Measurements from ENCODE around the gene MFNG. TPM values are rescaled to one million over a fixed set of nuclear protein-coding genes. Genes with fewer than 3 reads are reported as not detected.

The MFNG gene
- total RNA-seq, 1 donor from 2014 or later: 0.83 TPM

- H3K27ac Mint-ChIP-seq: peak overlapping the region; percentile 34
- TF ChIP-seq CTCF (IDR thresholded peaks at IDR 0.05; ENCODE audit: unreplicated experiment): no peak
Observed at GRCh38 chr22:37449331-37450001, 36.7 kb downstream of the MFNG start.

GRCh38 chr22:37448516-37449127 is 37.6 kb downstream of the MFNG start:
- Mint-ChIP-seq H3K4me3 (no peak overlapping the region), H3K27me3 (ENCODE audit: low read depth) (peaks cover 23% of the 10 kb centered on the region), H3K4me1 (peaks cover 22% of the 10 kb centered on the region), H3K27ac (no peak overlapping the region), H3K36me3 (no peaks in the 10 kb centered on the region), H3K9me3 (peaks cover 5% of the 10 kb centered on the region)
- no peak for DNase-seq (ENCODE audit: low spot score in 2 of 2, unreplicated experiment in 2 of 2)
- TF ChIP-seq CTCF (IDR thresholded peaks at IDR 0.05; ENCODE audit: unreplicated experiment): no peak

More at GRCh38 chr22:37449331-37450001, 36.7 kb downstream of the MFNG start:
- Mint-ChIP-seq H3K4me3 (no peak overlapping the region), H3K27me3 (ENCODE audit: low read depth) (peaks cover 25% of the 10 kb centered on the region), H3K36me3 (no peaks in the 10 kb centered on the region), H3K4me1 (peaks cover 22% of the 10 kb centered on the region), H3K9me3 (peaks cover 5% of the 10 kb centered on the region)
- no peak for DNase-seq (ENCODE audit: low spot score in 2 of 2, unreplicated experiment in 2 of 2)

GRCh38 chr22:37445501-37445900 is 40.7 kb downstream of the MFNG start:
- Mint-ChIP-seq H3K4me3 (no peak overlapping the region), H3K27me3 (ENCODE audit: low read depth) (peaks cover 36% of the 10 kb centered on the region), H3K4me1 (peaks cover 22% of the 10 kb centered on the region), H3K36me3 (no peaks in the 10 kb centered on the region), H3K27ac (no peak overlapping the region), H3K9me3 (peaks cover 4% of the 10 kb centered on the region)
- no peak for TF ChIP-seq CTCF (IDR thresholded peaks at IDR 0.05; ENCODE audit: unreplicated experiment)
- no peak for DNase-seq (ENCODE audit: low spot score in 2 of 2, unreplicated experiment in 2 of 2)

- H3K27ac Mint-ChIP-seq: no peak overlapping the region
- no peak overlapping the region for H3K4me3 Mint-ChIP-seq
- peaks cover 10% of the 10 kb centered on the region for H3K4me1 Mint-ChIP-seq
- H3K9me3 Mint-ChIP-seq: peaks cover 4% of the 10 kb centered on the region
- no peak for TF ChIP-seq CTCF (IDR thresholded peaks at IDR 0.05; ENCODE audit: unreplicated experiment)
- peaks cover 48% of the 10 kb centered on the region for H3K27me3 Mint-ChIP-seq (ENCODE audit: low read depth)
- no peak for DNase-seq (ENCODE audit: low spot score in 2 of 2, unreplicated experiment in 2 of 2)
- no peaks in the 10 kb centered on the region for H3K36me3 Mint-ChIP-seq
Observed at GRCh38 chr22:37443977-37444376, 42.2 kb downstream of the MFNG start.

- H3K9me3 Mint-ChIP-seq: peaks cover 4% of the 10 kb centered on the region
- no peak overlapping the region for H3K4me3 Mint-ChIP-seq
- peaks cover 3% of the 10 kb centered on the region for H3K4me1 Mint-ChIP-seq
- no peaks in the 10 kb centered on the region for H3K36me3 Mint-ChIP-seq
- no peak overlapping the region for H3K27ac Mint-ChIP-seq
- no peak for TF ChIP-seq CTCF (IDR thresholded peaks at IDR 0.05; ENCODE audit: unreplicated experiment)
- no peak for DNase-seq (ENCODE audit: low spot score in 2 of 2, unreplicated experiment in 2 of 2)
- peaks cover 48% of the 10 kb centered on the region for H3K27me3 Mint-ChIP-seq (ENCODE audit: low read depth)
Observed at GRCh38 chr22:37443086-37443485, 43.1 kb downstream of the MFNG start.

Measured in mesothelial cell of epicardium (in vitro differentiated cells).